GM12873 (cell line): ENCODE data around the gene RBMX2.

Source experiments
- CTCF ChIP-seq: IDR thresholded peaks from 2 replicates; pipeline ENCODE4 v1.5.1; 2012; ENCODE audit warnings: low read depth, mild to moderate bottlenecking, moderate library complexity, low read length, control low read depth; ENCODE audit not compliant: insufficient read depth; ENCODE audit errors: missing control alignments

RBMX2 gene

GRCh38 chrX:130419263-130419662, 17.5 kb downstream of the RBMX2 start:
- no peak for TF ChIP-seq CTCF

- TF ChIP-seq CTCF: no peak
These were observed 24.7 kb downstream of the RBMX2 start for GRCh38 chrX:130426531-130426930.

GRCh38 chrX:130435937-130436336, 34.1 kb downstream of the RBMX2 start:
- TF ChIP-seq CTCF: no peak

GRCh38 chrX:130443875-130444274, 42.1 kb downstream of the RBMX2 start:
- no peak for TF ChIP-seq CTCF

- no peak for TF ChIP-seq CTCF
These were observed 43.0 kb downstream of the RBMX2 start for GRCh38 chrX:130444641-130445336.

DNA sequence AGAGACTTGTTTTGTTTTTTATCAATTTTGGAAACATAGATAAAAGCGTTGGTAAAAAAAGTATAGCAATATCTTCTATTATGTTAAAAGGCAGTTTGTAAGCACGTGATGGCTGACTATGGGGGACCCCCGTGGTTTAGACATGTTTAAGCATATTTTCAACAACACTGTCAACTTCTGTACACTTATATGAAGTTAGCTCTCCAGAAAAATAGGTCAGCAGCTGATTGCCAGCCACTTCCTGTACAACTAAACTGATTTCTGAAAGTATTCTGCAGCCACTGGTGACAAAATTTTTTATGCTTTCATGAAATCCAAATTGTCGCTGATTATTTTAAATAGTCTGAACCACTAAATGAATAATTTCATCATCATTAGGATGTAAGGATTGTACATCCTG, 45.2 kb downstream of the RBMX2 start:
- no peak for TF ChIP-seq CTCF
